Stimulated activated CD8-positive, alpha-beta memory T cell treated with anti-CD3 and anti-CD28 coated beads, Interleukin-7, amount 100 ng/mL, for 24 hours (primary cell): ENCODE results near the gene CR1.
A peak's percentile ranks its signal among the peaks of the same experiment; 100 is the strongest.
"Not testable (repeated sequence)": the region's sequence is repeated elsewhere in the genome, so short reads cannot be mapped to it uniquely, and the experiment has no call there.

Experiments used
- DNase-seq: peaks from one replicate; pipeline ENCODE4 v3.0.0-alpha.2; 2020; ENCODE audit warnings: low read depth

Gene CR1

DNA sequence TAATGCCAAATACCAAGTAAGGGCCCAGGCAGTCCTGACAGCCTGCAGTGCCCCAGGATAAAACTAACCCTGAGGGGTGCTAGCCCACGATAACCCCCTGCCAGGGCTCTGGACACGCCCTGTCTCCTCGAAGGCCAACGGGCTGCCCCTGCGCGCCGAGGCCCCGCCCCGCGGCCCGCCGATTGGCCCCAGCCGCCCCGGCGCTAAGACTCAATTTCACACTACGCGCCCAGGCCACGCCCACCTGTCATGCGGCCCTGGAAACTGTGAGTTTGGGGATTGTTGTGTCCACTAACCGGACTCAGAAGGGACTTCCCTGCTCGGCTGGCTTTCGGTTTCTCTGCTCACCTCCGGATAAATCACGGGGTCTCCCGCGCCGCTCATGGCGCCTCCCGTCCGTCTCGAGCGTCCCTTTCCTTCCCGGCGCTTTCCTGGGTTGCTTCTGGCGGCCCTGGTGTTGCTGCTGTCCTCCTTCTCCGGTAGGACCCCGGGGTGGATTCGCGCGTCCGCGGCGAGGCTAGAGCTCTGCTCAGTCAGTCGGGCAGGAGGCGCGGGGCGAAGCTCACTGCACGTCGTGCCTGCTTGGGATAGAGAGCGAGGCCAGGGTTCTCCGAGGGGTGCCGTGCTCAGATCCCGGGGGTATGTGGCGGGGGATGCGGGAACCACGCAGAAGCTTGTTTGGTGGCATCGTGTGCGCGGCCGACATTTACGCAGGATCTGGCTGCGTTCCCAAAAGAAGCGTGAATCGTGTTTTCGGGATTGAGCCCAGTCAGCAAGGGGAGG, 149.1 kb downstream of the CR1 start, which contains the start of gene CR1L:
TSS of gene CR1L (plus strand) at position 282 of the 783 bp plus-strand sequence. CDS start at position 383, 101 bp downstream.
- DNase-seq = peak; percentile 37

DNA sequence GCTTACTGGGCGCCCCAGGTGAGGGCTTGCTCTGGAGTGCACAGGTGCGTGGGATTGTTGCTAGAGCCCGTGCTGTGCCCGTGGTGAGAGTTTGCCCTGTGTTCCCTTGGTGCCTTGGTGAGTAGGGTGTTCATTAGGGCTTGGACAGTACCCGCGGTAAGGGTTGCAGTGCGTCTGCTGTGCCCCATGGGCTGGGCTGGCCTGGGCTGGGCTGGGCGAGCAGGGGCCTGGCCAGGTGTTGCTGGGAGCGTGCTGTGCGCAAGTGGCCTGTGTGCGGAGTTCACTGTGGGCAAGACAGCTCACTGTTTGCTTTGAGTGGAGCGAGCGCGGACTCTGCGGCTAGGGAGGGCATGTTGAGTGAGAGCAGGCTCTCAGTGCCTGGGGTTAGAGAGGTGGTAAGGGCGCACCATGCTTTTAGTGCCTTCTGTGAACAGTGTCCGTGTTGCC, 149.7 kb downstream of the CR1 start:
- DNase-seq = no peak

DNA sequence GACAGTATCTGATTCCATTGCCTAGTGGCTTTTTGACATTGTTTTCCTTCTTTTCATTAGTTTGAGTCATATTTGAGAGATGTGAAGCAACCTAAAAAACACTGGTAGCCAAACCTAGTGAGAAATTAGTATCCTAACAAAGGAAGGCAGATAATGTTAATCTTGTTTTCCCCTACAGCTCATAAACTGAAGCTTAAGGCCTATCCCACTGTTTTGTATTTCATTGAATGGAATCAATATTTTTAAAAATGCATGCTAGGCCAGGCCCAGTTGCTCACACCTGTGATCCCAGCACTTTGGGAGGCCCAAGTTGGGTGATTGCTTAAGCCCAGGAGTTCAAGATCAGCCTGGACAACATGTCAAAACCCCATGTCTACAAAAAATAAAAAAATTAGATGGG, 150.2 kb downstream of the CR1 start:
- DNase-seq = no peak

- no peak for DNase-seq
These were observed 151.1 kb downstream of the CR1 start for GRCh38 chr1:207646944-207647579.

GRCh38 chr1:207647671-207648333, 151.8 kb downstream of the CR1 start:
- DNase-seq = no peak

DNA sequence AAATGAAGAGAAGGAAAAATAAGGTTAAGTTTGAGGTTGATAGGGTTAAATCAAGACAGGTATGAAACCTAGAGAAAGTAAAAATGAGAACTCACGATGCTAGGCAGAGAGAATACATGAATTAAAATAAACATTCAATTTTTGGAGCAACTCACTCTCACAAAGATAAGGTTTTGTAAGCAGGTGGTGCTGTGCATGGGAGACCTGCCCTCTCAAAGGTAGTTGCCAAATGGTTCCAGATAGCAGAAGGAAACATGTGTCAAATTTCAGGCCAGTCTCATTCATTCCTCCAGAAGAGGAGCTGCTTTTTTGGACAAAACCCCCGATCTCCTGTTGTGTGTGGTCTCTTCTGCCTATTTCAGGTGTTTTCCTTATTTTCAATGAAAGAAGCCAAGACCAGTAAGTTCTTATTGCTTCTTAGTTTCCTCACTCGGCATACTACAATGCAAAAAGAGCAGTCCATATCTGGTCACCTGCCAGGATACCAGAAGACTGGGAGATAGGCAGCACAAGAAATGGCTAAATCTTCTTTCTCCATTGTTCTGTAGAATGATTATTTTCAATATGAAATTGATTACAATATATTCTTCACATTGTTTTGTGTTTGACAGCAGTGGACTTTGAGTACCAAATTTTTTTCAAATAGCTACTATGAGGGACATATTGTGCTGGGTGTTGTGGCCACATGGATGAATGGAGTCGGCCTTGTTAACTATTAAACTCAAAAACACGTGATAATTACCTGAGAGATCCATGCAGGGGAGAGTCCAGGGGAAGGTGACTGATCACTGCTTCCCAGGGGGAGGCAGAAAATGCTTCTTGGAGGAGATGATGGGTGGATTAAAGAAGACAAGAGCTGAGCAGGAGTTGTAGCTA, 152.6 kb downstream of the CR1 start:
- DNase-seq = no peak

- no peak for DNase-seq
These were observed 153.3 kb downstream of the CR1 start for GRCh38 chr1:207649210-207649753.

DNA sequence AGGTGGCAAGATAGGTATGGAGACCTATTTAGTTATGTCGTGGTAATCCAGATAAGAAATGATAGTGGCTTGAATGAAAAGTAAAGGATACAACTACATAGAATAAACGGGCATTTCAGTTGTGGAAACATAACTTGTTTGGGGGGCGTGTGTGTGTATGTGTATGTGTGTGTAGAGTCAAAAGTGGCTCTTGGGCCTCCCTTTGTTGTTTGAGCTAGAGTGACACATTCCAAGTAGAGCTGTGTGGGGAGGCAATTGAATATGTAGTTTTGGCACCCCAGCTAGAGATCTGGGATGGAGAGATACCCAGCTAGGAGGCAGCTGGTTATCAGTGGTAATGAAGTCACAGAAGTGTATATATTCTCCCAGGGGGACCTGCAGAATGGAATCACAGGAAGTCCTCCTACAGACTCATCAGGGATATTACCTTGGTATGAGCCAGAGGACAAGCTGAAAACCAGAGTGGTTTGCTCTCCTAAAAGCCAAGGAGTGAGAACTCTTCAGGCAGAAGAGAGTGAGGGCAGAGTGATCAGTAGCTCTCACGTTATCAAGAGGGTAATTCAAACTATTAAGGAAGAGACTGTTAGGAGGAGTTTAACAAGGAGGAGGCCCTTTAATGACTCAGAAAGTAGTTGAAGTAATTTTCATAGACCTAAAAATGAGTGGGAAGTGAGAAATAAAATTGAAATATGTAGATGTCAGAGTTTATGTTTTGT, 154.1 kb downstream of the CR1 start:
- no peak for DNase-seq

DNA sequence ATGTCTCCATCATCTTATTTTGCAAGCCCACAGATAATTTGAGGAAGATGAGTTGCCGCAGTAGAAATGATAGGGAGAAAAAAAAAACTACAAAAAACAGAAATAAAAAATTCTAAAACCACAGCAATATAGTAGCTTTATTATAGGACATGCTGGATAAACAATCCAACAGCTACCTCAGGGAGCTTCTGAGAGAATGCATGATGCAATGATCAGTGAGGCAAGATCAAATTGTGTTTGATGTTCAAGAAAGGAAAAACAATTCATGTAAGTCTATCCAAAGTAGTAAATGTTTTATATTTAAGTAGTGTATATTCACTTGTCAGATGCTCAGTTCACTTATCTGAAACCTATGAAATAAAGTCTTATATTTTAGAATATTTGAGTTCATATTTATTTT, 155.6 kb downstream of the CR1 start:
- no peak for DNase-seq

- DNase-seq = no peak
These were observed 158.4 kb downstream of the CR1 start for GRCh38 chr1:207654320-207654719.

- DNase-seq = no peak
These were observed 162.5 kb downstream of the CR1 start for GRCh38 chr1:207658408-207658807.

GRCh38 chr1:207658904-207659485, 163.0 kb downstream of the CR1 start:
- DNase-seq = no peak

GRCh38 chr1:207659545-207660153, 163.7 kb downstream of the CR1 start:
- no peak for DNase-seq

- DNase-seq = not testable (repeated sequence)
These were observed 165.5 kb downstream of the CR1 start for GRCh38 chr1:207661420-207661819.

DNA sequence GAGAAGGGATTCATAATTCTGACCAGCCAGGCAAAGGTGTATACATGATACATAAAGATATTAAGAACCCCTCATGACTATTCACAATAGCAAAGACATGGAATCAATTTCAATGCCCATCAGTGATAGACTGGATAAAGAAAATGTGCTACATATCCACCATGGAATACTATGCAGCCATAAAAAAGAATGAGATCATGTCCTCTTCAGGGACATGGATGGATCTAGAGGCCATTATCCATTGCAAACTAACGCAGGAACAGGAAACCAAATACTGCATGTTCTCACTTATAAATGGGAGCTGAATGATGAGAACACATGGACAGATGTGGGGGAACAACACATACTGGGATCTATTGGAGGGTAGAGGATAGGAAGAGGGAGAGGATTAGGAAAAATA, 170.4 kb downstream of the CR1 start:
- no peak for DNase-seq

DNA sequence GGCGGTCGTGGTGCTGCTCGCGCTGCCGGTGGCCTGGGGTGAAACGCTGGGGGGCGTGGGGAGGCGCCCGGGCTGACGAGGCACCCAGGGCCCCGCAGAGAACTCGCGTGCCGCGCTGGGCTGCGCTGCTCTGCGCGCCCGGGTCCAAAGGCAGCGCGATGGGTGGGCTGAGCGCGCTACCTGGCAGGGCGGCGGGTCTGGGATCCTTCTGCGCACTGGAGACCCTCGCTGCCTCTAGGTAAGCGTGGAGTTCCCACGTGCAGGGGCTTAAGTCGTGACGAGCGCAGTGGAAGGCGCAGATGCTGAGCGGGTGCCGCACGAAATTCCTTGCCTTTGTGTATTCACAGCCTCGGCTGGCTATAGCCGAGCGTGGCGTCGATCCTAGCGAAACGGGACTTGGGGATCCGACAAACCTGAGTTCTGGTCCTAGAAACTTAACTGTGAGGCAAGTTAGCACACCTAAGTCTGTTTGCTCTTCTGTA, 173.6 kb downstream of the CR1 start:
- DNase-seq = no peak

DNA sequence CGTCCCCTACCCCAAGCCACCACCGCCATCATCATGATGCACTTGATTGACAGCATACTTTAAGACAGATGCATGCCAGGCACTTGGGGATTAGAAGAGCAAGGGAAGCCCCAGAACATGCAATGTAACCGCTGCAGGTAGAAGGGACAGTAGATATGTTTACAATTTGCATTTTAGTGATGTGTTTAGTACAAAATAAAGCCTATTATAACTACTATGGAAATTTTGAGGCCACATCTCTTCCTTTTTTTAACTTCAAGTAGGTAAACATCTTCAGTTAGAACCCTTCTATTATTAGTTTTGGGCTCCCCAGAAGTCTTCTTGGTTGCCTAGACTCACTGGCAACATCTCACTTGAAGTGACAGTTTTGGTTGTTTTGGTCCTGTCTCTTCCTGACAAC, 174.2 kb downstream of the CR1 start:
- DNase-seq = no peak

DNA sequence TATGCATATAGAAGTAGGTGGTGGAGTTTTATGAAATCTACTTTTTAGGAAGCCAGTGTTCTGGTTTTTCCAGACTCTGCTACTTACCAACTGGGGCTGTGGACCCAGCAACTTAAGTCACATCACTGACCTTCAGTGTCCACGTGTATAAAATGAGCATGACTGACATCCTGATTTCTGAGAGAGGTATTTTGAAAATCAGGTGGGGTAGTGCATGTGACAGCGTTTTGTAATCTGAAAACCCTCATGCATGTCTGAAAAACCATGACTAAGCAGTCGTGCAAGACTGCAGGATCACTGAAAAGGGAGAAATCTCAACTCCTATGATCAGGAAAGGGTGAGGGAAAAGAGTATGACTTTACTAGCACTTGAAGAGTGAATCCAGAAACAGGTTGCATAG, 175.0 kb downstream of the CR1 start:
- no peak for DNase-seq

- no peak for DNase-seq
These were observed 176.7 kb downstream of the CR1 start for GRCh38 chr1:207672522-207673130.

DNA sequence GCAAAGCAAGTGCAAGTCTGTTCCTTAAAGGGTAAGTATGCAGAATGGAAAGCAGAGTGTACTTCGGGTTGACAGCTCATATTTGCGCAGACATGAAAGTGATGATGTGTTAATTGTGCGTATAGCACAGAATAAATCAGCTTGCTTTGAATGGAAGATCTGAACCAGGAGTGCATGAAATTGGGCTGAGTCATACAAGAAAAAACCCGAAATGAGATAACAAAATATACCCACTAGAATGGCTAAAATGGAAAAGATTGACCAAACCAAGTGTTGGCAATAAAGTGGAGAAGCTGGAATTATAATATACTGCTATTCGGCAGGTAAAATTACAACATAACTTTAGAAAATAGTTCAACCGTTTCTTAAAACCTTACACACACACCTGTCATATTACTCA, 177.4 kb downstream of the CR1 start:
- DNase-seq = no peak
